ENCODE results near the gene SLC39A6.

GRCh38 chr18:36089001-36089400, 40.1 kb downstream of the SLC39A6 start:
- TF ChIP-seq, protein P1, sequence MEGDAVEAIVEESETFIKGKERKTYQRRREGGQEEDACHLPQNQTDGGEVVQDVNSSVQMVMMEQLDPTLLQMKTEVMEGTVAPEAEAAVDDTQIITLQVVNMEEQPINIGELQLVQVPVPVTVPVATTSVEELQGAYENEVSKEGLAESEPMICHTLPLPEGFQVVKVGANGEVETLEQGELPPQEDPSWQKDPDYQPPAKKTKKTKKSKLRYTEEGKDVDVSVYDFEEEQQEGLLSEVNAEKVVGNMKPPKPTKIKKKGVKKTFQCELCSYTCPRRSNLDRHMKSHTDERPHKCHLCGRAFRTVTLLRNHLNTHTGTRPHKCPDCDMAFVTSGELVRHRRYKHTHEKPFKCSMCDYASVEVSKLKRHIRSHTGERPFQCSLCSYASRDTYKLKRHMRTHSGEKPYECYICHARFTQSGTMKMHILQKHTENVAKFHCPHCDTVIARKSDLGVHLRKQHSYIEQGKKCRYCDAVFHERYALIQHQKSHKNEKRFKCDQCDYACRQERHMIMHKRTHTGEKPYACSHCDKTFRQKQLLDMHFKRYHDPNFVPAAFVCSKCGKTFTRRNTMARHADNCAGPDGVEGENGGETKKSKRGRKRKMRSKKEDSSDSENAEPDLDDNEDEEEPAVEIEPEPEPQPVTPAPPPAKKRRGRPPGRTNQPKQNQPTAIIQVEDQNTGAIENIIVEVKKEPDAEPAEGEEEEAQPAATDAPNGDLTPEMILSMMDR (IDR thresholded peaks at IDR 0.05): no peak
- TF ChIP-seq POLR2A (IDR thresholded peaks at IDR 0.05): no peak
